ENCODE results near the gene TPD52L1.
"Not testable (repeated sequence)": the region's sequence is repeated elsewhere in the genome, so short reads cannot be mapped to it uniquely, and the experiment has no call there.

The TPD52L1 gene

DNA sequence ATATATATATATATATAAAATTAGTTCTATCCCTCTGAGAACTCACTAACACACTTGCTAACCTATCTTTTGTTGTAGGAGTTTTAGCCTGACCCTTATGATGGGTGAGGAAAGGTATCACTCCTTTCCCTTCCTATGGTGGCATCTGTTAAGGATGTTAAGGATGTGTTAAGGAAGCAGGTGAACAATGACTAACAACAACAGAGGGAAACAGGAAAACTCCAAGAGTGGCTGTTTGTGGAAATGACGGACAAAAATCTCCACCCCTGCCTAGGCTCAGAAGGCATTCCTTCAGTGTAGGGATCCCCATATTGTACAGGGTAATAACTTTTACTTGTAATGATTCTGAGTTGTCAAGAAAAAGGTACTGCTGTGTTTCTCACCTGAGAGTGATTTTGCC is 8.8 kb upstream of the TPD52L1 start:
- no peak for DNase-seq

DNA sequence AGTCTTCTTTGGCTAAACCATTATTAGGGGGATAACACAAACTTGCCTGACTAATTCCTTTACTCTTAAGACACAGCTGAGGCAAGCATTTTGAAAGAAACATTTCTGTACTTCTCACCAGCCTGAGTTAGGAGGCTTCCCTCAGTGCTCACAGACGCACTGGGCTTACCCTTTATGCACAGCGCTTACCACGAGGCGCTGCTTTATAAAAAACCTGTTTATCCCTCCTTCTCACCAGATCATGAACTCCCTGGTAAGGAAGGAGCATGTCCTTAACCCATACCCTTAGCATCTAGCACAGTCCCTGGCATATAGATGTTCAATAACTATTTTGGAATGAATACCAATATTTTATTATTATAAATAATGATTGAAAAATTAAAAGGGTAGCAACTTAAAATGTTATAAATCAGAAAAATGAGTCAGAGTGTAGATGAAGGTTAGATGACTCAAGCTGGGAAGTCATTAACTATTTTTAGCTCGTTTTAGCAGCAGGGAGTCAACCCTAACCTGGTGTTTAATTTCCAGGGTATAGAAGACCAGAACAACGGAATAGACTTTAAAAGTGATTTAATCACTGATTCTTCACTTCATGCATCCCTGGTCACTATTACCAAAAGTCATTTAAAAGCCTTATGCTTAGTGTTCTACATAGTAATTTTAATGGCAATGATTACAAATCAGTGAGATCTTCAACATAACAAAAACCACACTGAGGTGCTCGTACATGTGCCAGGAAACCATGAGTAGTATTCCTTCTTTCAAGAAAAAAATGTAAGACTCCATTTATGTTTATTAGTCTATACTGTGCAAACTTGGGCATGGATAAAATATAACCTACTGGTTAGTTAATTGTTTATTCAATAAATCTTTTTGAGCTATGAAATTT is 4.1 kb upstream of the TPD52L1 start:
- DNase-seq = no peak

DNA sequence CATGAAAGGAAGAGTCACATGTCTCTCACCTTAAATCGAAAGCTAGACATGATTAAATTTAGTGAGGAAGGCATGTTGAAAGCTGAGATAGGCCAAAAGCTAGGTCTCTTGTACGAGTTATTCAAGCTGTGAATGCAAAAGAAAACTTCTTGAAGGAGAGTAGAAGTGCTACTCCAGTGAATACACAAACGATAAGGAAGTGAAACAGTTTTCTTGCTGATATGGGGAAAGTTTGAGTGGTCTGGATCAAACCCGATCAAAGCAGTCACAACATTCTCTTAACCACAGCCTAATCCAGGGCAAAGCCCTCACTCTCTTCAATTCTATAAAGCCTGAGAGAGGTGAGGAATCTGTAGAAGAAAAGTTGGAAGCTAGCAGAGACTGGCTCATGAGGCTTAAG is 1.9 kb upstream of the TPD52L1 start:
- peak; percentile 73 for DNase-seq

DNA sequence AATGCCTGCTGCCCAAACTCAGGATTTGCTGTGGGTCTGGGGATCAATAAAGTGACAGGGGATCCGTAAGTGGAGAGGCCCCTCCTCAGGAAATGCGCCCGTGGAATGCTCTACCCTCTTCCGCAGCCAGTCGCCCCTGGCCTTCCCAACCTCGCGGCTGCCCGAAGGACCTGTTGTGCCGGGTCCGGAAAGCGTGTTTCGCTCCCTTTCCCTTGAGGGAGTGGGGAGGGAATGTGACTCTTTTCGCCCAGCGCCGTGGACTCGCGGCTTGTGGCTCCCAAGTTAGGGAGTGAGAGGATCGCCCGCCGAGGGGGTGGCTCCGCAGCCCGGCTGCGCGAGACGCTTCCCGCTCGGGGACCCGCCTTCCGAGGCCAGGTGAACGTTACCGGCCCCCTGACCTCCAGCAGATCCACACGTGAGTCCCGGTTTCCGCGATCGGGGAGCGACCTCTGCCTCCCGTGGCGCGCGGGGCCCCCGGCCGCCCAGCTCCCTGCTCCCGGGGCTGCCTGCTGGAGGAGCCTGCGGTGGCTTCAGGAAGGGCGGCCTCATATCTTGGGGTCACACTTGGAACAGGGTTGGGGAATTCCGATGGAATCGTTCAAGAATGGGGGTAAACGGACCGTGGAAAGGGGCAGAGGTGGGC is 666 bp downstream of the TPD52L1 start:
- no peak for DNase-seq

DNA sequence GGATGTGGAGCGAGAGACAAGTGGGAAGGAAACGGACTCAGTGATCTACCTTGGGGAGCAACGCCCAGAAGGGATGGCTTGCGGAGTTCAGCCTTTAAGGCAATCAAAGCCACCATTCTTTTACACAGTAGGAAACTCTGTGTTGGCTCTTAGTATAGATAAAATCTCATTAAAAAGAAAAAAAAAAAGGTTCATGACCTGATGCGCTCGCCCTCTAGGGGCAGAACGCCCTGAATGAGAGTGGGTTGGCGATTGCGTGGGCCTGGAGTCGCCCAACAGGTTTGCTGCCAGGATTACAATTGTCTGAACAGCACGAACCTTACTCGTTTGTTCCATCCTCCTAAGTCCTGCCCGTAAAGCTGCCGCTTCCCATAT is 1.2 kb downstream of the TPD52L1 start:
- no peak for DNase-seq

DNA sequence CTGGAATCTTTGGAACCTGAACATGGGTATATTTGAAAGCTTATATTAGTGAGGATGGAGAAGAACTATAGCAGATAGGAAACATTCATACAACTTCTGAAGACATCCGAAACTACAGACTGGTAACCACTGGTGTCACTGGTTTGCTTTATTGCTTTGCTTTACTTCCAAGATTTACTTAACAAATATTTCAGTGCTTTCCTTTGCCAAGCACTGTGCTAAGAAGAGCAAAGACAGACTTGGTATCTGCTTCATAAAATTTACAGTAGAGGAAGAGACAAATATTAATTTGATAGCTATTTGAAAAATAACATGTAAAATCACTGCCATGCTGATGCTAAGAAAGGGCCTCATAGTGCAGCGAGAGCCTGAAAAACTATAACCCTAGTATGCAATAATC is 1.8 kb downstream of the TPD52L1 start:
- DNase-seq = no peak

DNA sequence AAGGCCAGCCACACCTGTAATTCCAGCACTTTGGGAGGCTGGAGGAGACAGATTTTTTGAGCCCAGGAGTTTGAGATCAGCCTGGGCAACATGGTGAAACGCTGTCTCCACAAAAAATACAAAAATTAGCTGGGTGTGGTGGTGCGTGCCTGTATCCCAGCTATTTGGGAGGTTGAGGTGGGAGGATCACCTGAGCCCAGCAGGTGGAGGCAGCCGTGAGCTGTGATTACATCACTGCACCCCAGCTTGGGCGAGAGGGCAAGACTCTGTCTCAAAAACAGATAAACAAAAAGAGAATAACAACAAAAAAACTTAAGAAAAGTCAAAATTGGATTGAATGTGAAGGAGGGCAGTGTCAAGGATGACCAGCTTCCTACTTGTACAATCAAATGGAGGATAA is 2.9 kb downstream of the TPD52L1 start:
- DNase-seq = no peak

DNA sequence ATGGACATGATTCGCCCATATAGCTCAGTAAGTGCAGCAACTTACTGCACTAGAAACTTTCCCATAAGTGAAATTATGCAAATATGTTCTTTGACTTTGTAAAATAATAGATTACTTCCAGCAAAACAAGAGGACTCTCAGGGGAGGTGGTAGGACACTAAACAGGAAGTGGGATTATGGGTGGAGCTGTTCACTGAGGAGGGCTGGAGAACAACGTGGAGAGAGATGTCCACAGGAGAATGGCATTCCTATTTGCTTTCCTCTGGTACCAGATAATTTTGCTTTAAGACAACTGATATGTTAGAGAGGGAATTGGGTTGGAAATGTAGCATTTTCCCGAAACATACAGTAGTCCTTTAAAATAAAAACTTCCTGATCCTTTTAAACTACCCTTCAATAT is 3.7 kb downstream of the TPD52L1 start:
- no peak for DNase-seq

DNA sequence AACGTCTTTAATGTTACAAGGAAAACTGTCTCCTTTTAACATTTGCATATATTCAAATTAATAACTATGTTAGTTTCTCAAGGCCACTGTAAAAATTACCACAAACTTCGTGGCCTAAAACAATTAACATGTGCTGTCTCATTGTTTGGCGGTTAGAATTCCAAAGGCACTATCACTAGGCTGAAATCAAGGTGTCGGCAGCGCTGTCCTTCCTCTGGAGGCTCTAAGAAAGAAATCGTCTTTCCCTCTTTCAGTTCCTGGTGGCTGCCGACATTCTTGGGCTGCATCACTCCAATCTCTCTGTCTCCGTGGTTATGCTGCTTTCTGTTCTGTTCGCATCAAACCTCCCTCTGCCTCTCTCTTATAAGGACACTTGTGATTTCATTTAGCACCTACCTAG is 4.2 kb downstream of the TPD52L1 start:
- DNase-seq = no peak

DNA sequence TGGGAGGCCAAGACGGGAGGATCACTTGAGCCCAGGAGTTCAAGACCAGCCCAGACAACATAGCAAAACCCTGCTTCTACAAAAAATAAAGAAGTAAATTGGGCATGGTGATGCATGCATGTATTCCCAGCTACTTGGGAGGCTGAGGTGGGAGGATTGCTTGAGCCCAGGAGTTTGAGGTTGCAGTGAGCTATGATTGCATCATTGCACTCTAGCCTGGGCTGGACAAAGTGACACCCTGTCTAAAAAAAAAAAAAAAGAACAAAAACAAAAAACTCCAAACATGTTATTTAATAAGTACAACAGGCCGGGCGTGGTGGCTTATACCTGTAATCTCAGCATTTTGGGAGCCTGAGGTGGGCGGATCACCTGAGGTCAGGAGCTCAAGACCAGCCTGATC is 9.8 kb downstream of the TPD52L1 start:
- DNase-seq = not testable (repeated sequence)

DNA sequence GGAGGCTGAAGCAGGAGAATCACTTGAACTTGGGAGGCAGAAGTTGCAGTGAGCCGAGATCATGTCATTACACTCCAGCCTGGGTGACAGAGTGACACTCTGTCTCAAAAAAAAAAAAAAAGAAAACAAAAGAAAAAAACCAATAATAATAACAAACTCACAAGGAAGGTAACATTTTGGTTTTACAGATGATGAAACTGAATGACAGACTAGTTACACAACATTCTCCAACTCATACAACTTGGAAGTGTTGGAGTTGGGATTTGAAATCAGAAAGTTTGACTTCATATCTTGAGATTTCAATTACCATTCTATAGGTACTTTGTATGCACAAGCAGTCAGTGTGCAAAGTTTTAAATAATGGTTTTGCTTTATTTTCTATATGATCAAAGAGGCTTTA is 10.2 kb downstream of the TPD52L1 start:
- DNase-seq = no peak

DNA sequence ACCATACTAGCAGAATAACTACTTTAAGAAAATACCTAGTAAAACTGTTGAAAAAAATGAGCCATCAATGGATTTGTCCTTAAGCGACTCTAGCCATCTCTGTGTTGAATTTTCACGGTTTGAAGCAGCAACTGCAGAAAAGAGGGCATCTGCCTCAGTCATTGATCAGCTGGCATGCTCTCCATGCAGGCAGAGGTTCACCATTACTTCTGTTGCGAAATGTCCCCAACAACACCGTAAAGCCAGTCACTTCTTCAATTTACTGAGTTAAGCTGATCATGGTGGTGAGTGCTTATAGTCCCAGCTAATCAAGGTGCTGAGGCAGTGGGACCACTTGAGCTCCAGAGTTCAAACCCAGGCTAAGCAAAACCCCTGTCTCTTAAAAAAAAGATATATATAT is 11.1 kb downstream of the TPD52L1 start:
- DNase-seq = no peak

DNA sequence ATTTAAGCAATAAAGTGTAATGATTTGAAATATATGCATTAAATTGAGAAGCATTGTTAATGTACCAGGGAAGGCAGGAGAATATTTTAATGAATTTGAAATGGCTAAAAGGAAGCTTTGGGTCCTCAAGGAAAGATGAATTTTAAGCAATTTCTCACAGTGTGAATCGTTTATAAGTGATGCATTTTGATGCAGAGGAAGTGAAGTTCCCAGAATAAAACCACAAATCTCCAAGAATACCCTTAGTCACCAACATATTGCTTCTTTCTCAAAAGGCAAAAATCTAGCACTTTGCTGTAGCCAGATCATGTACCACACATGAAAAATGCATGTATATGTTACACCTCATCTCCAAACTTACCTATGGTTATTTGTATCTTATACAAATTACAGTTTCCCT is 11.7 kb downstream of the TPD52L1 start:
- DNase-seq = no peak

DNA sequence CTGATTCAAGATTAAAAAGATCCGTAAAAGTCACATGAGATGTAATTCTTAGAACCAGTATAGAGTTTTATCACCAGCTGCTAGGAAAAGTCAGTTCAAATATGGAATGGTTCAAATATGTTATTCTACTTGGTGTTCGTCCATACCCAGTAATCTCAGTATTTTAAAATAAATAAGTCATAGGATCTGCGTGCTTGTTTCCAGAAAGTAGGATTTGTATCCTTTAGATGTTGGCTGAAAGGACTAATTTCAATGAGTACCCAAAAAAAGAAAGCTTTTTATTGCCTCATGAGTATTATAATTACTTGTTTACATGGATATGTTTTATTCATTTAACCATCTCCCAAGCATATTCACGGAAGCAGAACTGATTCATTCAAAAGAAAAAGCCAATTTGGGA is 12.2 kb downstream of the TPD52L1 start:
- DNase-seq = no peak

DNA sequence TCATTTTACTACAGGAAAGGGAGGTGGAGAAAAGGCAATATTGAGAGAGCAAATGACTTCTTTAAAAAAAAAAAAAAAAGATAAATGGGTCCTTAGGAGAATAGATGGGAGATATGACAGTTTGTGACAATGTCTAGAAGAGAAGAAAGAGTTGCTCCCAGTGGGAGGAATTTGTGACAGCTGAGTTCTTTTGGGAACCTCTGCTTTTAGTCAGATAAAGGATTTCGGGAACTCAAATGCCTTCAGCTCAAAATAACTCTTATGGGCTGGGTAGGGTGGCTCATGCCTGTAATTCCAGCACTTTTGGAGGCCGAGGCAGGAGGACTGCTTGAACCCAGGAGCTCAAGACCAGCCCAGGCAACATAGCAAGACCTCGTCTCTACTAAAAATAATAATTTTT is 13.1 kb downstream of the TPD52L1 start:
- DNase-seq = no peak

DNA sequence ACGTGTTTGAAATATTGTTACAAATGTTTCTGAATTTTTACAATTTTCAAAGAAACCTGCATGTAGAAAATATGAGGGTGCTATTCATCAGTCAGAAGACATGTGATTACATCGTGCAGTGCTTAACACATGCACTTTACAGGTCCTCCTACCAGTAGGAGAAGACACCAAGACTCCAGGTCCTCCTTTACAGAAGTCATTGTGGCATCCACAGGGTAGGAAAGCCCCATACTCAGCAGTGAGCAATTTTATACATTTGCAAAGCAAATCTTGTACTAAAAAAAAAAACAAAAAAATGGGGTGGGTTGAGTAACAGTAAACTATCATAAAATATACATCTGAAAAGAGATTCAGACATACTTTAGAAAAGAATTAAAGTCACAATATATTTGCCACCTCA is 14.0 kb downstream of the TPD52L1 start:
- DNase-seq = no peak

DNA sequence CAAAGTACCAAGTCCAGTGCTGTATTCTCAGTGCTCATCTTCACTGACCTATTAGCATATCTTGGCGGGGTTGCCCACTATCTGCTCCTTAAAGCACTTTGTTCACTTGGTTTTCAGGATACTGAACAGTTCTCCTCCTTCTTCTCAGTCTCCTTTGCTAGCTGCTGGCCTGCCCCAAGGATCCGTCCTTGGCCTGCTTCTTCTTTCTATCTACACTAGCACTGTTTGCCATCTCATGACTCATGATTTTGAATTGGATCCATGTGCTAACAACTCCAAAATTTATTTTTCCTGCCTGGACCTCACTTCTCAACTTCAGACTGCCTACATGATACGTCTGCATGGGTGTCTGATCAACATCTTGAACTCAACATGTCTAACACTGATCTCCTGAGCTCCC is 15.5 kb downstream of the TPD52L1 start:
- DNase-seq = no peak

DNA sequence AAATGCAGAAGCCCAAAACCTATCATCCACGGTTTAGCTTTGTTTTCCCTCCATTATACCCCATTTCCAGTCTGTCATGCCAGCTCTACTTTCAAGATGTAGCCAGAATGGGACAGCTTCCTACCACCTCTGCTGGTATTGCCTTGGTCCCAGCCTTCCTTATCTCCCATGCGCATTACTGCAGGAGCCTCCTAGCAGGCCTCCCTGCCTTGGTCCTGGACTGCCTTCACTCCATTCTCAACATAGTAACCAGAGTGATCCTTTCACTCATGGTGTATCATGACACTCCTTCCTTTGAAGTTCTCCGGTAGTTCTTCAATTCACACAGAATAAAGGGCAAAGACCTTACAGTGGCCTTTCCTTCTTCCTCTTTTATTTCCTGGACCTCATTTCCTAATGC is 15.9 kb downstream of the TPD52L1 start:
- no peak for DNase-seq

DNA sequence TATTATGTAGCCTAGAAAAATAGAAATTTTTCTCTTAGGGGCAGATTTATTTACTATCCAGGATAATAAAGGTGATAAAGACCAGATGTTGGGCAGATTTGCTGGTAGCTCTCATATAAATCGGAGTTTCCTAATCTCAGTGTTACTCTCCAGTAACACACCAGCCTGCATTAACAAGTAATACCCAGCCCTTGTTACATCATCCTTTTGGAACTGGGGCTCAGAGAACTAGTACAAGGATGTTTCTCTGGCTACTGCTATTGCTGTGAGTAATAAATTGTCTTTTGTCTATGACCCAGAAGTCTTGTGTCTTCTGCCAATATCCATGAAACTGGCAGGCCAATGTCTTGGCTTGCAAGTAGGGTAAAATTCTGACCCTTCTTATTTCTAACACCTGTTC is 16.8 kb downstream of the TPD52L1 start:
- DNase-seq = no peak

DNA sequence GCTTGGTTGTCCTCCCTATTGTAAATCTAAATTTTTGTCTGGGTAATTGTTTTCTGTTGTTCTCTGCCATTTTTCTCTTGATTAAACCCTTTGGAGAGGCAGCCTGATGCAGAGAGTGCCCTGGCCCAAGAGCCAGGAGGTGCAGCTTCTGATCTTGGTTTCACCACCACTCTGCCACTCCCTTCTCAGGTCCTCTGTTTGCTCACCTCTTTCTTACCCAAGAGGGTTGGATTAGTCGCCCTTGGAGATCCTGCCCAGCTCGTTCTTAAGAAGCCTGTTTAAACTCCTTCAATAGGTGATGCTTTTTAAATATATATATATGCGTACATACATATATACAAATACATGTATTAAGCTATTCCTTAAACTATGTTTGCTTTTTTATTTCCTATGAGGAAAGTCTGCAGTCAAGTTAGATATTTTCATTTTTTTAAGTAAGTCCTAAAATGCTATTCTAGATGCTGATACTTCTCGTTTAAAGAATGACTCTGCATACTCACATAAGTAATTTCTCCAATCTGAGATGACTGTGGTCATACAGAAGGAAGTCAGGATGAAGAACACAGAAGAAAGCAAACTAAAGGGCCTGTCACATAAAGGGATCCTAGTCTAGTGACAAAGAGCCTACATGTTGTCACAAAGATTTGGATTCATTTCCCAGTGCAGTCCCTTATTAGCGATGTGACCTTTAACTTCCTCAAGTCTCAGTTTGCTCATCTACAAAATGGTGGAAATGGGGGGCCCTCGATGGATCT is 19.9 kb downstream of the TPD52L1 start:
- DNase-seq = no peak

DNA sequence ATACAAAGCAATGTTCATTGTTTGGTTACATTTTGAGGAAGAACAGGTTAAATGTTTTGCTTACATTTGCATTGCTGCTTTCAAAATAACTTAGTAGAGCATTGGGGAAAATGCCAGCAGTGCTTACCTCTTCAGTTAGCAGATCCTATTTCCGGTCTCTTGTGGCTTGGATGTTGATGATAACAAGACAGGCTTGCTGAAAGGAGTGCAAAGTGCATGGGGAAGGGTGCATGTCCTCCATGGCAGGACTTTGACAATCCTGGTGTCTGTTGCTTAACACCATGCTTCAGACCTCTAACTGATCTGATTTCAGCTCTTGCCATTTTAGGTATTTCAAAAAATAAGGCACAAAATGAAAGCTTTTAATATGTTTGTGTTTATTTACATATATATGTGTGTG is 21.1 kb downstream of the TPD52L1 start:
- no peak for DNase-seq

DNA sequence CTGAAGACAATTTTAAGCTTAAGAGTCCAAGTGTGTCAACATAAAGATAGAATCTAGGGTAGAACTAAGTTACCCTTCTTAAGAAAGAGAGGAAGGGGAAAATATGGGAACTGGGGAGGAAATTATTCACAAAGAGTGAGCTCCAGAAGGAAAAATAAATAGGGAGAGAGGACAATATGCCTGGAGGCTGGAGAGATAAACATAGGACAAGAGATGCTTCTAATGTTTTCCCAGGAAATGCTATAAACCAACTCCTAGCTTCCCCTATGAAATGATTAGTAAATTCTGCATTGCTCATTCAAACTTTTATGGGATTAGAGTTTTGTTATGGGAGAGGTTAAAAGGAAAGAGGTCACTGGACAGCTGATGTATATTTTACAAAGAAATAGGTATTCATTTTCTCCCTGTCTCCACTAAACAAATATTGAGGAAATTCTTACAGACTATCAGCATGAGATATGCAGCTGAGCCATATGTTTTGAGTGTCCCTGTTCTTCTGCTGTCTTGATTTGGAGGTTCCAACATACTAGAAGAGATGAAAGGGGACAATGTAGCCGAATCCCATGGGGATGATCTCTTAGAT is 22.0 kb downstream of the TPD52L1 start:
- DNase-seq = no peak

DNA sequence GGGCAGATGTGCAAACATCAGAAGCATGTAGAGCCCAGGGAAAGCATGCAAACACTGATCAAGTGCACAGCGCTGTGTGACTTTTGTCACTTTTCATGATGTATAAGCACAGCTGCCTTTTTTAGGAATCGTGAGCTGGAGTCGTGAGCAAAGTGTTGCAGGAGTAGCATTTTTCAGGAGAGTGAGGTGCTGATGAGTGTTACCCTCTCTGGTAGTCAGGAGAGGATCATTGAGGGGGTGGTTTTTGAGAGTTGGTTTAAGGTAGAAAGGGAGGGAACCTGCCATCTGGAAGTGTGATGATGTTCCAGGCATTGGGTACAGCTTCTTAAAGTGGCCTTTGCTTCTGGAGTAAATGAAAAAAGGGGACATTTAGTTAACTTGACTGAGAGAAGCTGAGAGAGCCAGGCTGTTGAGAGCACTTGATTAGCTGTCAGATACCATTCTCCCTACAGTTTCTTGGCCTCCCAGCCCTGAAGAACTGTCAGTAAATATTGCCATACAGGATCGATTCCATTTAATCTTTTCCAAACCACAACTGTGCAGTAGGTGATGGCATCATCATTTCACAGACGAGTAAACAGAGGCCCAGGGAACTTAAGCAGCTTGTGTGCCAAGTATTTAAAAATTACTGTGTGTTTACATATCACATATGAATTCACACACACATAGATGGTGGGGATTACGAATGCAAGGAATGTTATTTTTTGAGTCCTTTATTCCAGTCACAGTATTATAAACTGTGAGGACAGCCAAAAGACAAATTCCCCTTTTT is 28.9 kb downstream of the TPD52L1 start:
- no peak for DNase-seq

All from MV-4-11 (cell line).